ENCODE measurements around the gene ASTN2.

- TF ChIP-seq CTCF (IDR thresholded peaks at IDR 0.05; ENCODE audit: low read depth, low read length) = no peak
- TF ChIP-seq POLR2A (IDR thresholded peaks at IDR 0.05; ENCODE audit: extremely low read depth, insufficient read length) = no peak
- TF ChIP-seq MYC (IDR thresholded peaks at IDR 0.05; ENCODE audit: low read depth, low read length) = no peak
- TF ChIP-seq MAX (IDR thresholded peaks at IDR 0.05; ENCODE audit: low read depth, low read length) = no peak
Observed at GRCh38 chr9:116700279-116700678, 714.6 kb downstream of the ASTN2 start.
